ENCODE results near the gene PPARGC1A.

The PPARGC1A gene

GRCh38 chr4:23878912-23879732 is 10.7 kb downstream of the PPARGC1A start:
- DNase-seq = no peak

GRCh38 chr4:23878246-23878891 is 11.5 kb downstream of the PPARGC1A start:
- no peak for DNase-seq

GRCh38 chr4:23877758-23878229 is 12.1 kb downstream of the PPARGC1A start:
- no peak for DNase-seq

- DNase-seq = no peak
Observed at GRCh38 chr4:23876418-23877089, 13.3 kb downstream of the PPARGC1A start.

GRCh38 chr4:23875317-23875716 is 14.5 kb downstream of the PPARGC1A start:
- no peak for DNase-seq

- DNase-seq = no peak
Observed at GRCh38 chr4:23874536-23874901, 15.3 kb downstream of the PPARGC1A start.

- no peak for DNase-seq
Observed at GRCh38 chr4:23873717-23874535, 15.9 kb downstream of the PPARGC1A start.

- no peak for DNase-seq
Observed at GRCh38 chr4:23871426-23871825, 18.4 kb downstream of the PPARGC1A start.

- DNase-seq = no peak
Observed at GRCh38 chr4:23866450-23867075, 23.3 kb downstream of the PPARGC1A start.

- DNase-seq = no peak
Observed at GRCh38 chr4:23861897-23862296, 27.9 kb downstream of the PPARGC1A start.

- no peak for DNase-seq
Observed at GRCh38 chr4:23860919-23861318, 28.9 kb downstream of the PPARGC1A start.

- DNase-seq = no peak
Observed at GRCh38 chr4:23857367-23857959, 32.4 kb downstream of the PPARGC1A start.

GRCh38 chr4:23856630-23857029 is 33.2 kb downstream of the PPARGC1A start:
- no peak for DNase-seq

- DNase-seq = no peak
Observed at GRCh38 chr4:23855912-23856605, 33.8 kb downstream of the PPARGC1A start.

GRCh38 chr4:23853986-23854660 is 35.7 kb downstream of the PPARGC1A start:
- DNase-seq = no peak

GRCh38 chr4:23851464-23851863 is 38.4 kb downstream of the PPARGC1A start:
- DNase-seq = no peak

- DNase-seq = no peak
Observed at GRCh38 chr4:23847158-23847557, 42.7 kb downstream of the PPARGC1A start.

- DNase-seq = no peak
Observed at GRCh38 chr4:23844961-23845360, 44.9 kb downstream of the PPARGC1A start.

GRCh38 chr4:23839279-23839678 is 50.6 kb downstream of the PPARGC1A start:
- no peak for DNase-seq

- no peak for DNase-seq
Observed at GRCh38 chr4:23838607-23839006, 51.2 kb downstream of the PPARGC1A start.

GRCh38 chr4:23838131-23838530 is 51.7 kb downstream of the PPARGC1A start:
- DNase-seq = no peak

Data from NCI-H524 treated with DMSO at 0.1 percent for 48 hours (cell line).